ENCODE results near the gene ZNF611.
A peak's percentile ranks its signal among the peaks of the same experiment; 100 is the strongest.
"Not testable (repeated sequence)": the region's sequence is repeated elsewhere in the genome, so short reads cannot be mapped to it uniquely, and the experiment has no call there.

ZNF611 gene

GRCh38 chr19:52734893-52735661 is at the start of gene ZNF611:
Gene ZNF611, minus strand, starts transcription at chr19:52735044. Its CDS starts 19,150 bp downstream, at chr19:52715894.
- peak; percentile 78 for DNase-seq

GRCh38 chr19:52782864-52783263 is 48.0 kb upstream of the ZNF611 start:
- not testable (repeated sequence) for DNase-seq

GRCh38 chr19:52778811-52779210 is 44.0 kb upstream of the ZNF611 start:
- DNase-seq, result no peak

- not testable (repeated sequence) for DNase-seq
Observed at GRCh38 chr19:52756447-52756846, 21.6 kb upstream of the ZNF611 start.

GRCh38 chr19:52749780-52750179 is 14.9 kb upstream of the ZNF611 start:
- DNase-seq, result no peak

GRCh38 chr19:52748336-52748950 is 13.6 kb upstream of the ZNF611 start:
- peak; percentile 1 for DNase-seq

- DNase-seq, result not testable (repeated sequence)
Observed at GRCh38 chr19:52745919-52746318, 11.1 kb upstream of the ZNF611 start.

GRCh38 chr19:52743091-52743490 is 8.2 kb upstream of the ZNF611 start:
- no peak for DNase-seq

GRCh38 chr19:52742516-52742915 is 7.7 kb upstream of the ZNF611 start:
- no peak for DNase-seq

GRCh38 chr19:52741951-52742485 is 7.2 kb upstream of the ZNF611 start:
- DNase-seq, result no peak

- DNase-seq, result not testable (repeated sequence)
Observed at GRCh38 chr19:52741371-52741770, 6.5 kb upstream of the ZNF611 start.

- DNase-seq, result no peak
Observed at GRCh38 chr19:52739576-52739975, 4.7 kb upstream of the ZNF611 start.

- DNase-seq, result peak; percentile 11
Observed at GRCh38 chr19:52735734-52736133, 890 bp upstream of the ZNF611 start.

- no peak for DNase-seq
Observed at GRCh38 chr19:52734331-52734892, 432 bp downstream of the ZNF611 start.

- DNase-seq, result not testable (repeated sequence)
Observed at GRCh38 chr19:52726051-52726450, 8.8 kb downstream of the ZNF611 start.

GRCh38 chr19:52725528-52725961 is 9.3 kb downstream of the ZNF611 start:
- no peak for DNase-seq

- DNase-seq, result no peak
Observed at GRCh38 chr19:52724701-52725514, 9.9 kb downstream of the ZNF611 start.

- not testable (repeated sequence) for DNase-seq
Observed at GRCh38 chr19:52723907-52724598, 10.8 kb downstream of the ZNF611 start.

- no peak for DNase-seq
Observed at GRCh38 chr19:52722062-52723003, 12.5 kb downstream of the ZNF611 start.

- DNase-seq, result not testable (repeated sequence)
Observed at GRCh38 chr19:52720541-52720940, 14.3 kb downstream of the ZNF611 start.

- DNase-seq, result no peak
Observed at GRCh38 chr19:52716522-52716921, 18.3 kb downstream of the ZNF611 start.

Data from SHP77 treated with DMSO at 0.1 percent for 48 hours (cell line).